ENCODE results near the gene RANBP17.

The RANBP17 gene

DNA sequence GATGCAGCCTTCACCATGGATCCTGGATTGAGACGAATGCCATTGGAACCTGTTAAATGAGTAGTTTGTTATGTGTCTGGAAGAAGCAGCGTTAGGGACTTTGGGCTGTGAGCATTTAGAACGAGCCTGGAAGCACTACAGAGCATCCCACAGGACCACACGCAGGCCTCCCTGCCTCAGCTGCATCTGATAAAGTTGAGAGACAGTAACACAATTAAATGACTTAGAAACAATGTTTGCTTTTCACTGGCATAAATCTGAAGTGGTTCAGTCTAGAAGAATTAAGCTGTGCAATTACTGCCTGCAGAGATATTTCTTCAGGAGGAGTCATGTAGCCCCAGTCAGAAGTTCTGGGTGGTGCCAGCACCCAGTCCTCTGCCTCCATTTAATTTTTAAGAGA lies 437.4 kb downstream of the RANBP17 start:
- no peak for DNase-seq
- Mint-ChIP-seq H3K4me1 (ENCODE audit: low read depth in 2 of 2) (no peaks in the 10 kb centered on the region), H3K27me3 (peaks cover 44 to 48% of the 10 kb centered on the region in 2 donors), H3K27ac (no peak overlapping the region), H3K36me3 (ENCODE audit: insufficient read depth) (no peaks in the 10 kb centered on the region), H3K9me3 (no peaks in the 10 kb centered on the region), H3K4me3 (no peak overlapping the region)
- no peak for ATAC-seq (replicated peaks)

DNA sequence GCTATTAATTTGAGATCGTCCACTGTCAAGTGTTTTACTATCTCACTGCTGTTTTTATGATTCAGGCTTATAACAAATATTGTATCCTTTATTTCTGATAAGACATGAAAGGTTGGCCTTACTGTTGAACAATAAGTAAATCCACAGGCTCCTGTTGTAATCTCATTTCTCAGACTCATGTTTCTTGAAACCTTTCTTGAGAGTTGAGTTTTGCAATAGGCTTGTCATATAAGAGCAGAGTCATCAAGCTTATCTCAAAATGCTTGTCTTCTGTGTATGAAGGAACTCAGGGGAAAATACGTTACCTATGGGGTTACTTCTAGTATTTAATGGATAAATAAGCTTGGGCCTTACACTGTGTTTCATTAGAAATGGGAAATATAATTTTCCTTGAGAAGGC lies 438.0 kb downstream of the RANBP17 start:
- ATAC-seq (replicated peaks), result no peak
- Mint-ChIP-seq H3K4me3 (no peak overlapping the region), H3K27ac (no peak overlapping the region), H3K36me3 (ENCODE audit: insufficient read depth) (no peaks in the 10 kb centered on the region), H3K4me1 (ENCODE audit: low read depth in 2 of 2) (no peaks in the 10 kb centered on the region), H3K27me3 (peaks cover 50 to 54% of the 10 kb centered on the region in 2 donors), H3K9me3 (no peaks in the 10 kb centered on the region)
- no peak for DNase-seq

- Mint-ChIP-seq H3K9me3 (no peaks in the 10 kb centered on the region), H3K27ac (no peak overlapping the region), H3K4me1 (ENCODE audit: low read depth in 2 of 2) (no peaks in the 10 kb centered on the region), H3K4me3 (no peak overlapping the region), H3K36me3 (ENCODE audit: insufficient read depth) (no peaks in the 10 kb centered on the region), H3K27me3 (peaks cover 55 to 59% of the 10 kb centered on the region in 2 donors)
- DNase-seq (no peak), ATAC-seq (replicated peaks) (no peak)
Observed at GRCh38 chr5:171300358-171300757, 438.5 kb downstream of the RANBP17 start.

DNA sequence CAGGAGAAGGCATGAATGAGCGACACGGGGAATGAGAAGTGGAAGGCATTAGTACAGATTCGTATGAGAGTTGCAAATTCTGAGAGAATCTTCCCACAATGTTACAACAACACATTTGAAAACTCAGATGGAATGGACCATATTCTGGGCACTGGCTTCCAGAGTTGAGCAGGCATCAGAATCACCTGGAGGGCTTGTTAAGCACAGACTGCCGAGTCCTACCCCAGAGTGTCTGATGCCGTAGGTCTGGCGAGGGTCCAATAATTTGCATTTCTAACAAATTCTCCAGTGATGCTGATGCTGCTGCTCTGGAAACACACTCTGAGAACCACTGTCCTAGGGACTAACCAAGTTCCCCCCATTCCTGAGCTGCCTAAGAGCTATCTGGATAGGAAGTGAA lies 444.3 kb downstream of the RANBP17 start:
- peaks cover 0 to 2% of the 10 kb centered on the region in 2 donors for H3K9me3 Mint-ChIP-seq
- H3K27me3 Mint-ChIP-seq, result peaks cover 70 to 91% of the 10 kb centered on the region in 2 donors
- no peak overlapping the region for H3K27ac Mint-ChIP-seq
- H3K4me1 Mint-ChIP-seq (ENCODE audit: low read depth in 2 of 2), result peaks cover 9 to 14% of the 10 kb centered on the region in 2 donors
- H3K4me3 Mint-ChIP-seq, result no peak overlapping the region
- DNase-seq, result no peak
- ATAC-seq (replicated peaks), result no peak
- no peaks in the 10 kb centered on the region for H3K36me3 Mint-ChIP-seq (ENCODE audit: insufficient read depth)

- peaks cover 9 to 14% of the 10 kb centered on the region in 2 donors for H3K4me1 Mint-ChIP-seq (ENCODE audit: low read depth in 2 of 2)
- H3K27me3 Mint-ChIP-seq, result peaks cover 66 to 83% of the 10 kb centered on the region in 2 donors
- ATAC-seq (replicated peaks) (peak; percentile 40), DNase-seq (no peak)
- H3K36me3 Mint-ChIP-seq (ENCODE audit: insufficient read depth), result no peaks in the 10 kb centered on the region
- no peak overlapping the region for H3K4me3 Mint-ChIP-seq
- H3K27ac Mint-ChIP-seq, result no peak overlapping the region
- peaks cover 0 to 2% of the 10 kb centered on the region in 2 donors for H3K9me3 Mint-ChIP-seq
Observed at GRCh38 chr5:171306781-171307591, 445.2 kb downstream of the RANBP17 start.

DNA sequence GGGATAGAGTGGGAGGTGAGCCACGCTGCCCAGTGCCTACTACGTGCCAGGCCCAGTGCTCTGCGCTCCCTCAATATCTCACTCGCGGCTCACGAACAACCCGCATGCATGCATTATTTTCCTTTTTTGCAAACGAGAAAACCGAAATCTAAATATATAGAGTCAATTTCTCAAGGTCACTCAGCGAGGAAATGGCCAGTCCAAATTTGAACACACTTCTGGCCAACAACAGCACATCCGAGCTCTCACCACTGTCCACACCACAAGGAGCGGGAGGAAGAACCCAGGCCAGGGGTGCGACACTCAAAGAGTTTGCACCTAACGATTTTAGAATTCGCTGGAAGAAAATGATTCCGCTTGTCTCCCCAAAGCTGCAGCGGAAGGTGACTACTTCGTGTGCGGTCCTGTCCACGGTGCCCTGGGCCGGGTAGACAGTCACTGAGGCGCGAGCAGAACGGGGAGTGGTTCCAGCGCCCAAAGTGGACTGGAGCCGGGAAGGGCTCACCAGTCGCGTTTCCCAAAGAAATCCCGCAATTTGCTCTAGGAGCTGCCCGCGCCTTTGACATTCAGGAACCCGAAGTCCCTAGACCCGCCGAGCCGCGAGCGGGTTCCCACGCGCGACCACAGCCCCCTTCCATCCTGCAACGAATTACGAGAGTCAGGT lies 446.1 kb downstream of the RANBP17 start:
- DNase-seq (no peak), ATAC-seq (replicated peaks) (no peak)
- Mint-ChIP-seq H3K4me3 (no peak overlapping the region), H3K27ac (no peak overlapping the region), H3K36me3 (ENCODE audit: insufficient read depth) (peaks cover 3% of the 10 kb centered on the region), H3K27me3 (peaks cover 62 to 82% of the 10 kb centered on the region in 2 donors), H3K4me1 (ENCODE audit: low read depth in 2 of 2) (peaks cover 12 to 18% of the 10 kb centered on the region in 2 donors), H3K9me3 (peaks cover 0 to 2% of the 10 kb centered on the region in 2 donors)

DNA sequence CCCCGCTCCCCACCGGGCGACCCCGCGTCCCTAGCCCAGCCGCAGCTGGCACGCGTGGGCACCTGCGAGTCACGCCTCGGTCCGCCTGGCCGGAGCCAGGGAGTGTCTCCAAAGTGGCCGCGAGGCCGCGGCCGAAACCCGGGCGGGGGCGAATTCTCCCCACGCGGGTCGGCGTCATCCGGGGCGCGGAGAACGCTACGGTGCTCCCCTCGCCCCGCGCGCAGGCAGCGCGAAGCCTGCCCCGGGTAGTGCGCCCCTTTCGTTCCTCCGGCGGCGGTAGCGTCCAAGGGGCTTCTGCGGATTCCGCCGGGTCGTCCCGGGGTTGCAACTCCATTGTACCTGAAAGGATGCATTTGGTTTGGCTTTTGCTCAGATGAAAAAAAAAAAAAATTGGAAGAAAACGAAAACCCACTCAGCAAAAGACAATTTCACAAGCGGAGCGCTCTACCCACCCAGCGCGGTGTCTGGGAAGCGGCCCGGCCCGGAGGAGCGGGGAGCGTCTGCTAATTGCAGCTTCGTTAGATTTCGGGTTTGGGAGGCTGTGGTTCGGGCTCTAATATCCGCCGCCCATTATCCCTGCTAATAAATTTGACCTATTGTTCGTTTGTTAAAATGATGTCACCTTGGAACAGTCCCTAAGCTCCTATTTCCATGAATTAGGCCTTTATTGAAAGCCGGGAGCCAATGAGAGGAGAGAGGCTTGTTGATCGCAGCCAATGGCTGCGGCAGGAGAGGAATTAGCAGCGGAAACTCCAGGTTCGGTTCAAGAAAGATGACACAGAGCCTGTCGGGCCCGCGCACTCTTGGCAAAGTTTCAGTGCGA lies 446.8 kb downstream of the RANBP17 start, which contains the start of gene TLX3:
TSS of gene TLX3 (plus strand) at position 796 of the 823 bp plus-strand sequence. CDS start 118 bp downstream, outside the sequence.
- ATAC-seq (replicated peaks), result no peak
- H3K36me3 Mint-ChIP-seq (ENCODE audit: insufficient read depth), result peaks cover 6% of the 10 kb centered on the region
- peaks cover 62 to 82% of the 10 kb centered on the region in 2 donors for H3K27me3 Mint-ChIP-seq
- H3K9me3 Mint-ChIP-seq, result peaks cover 0 to 2% of the 10 kb centered on the region in 2 donors
- H3K4me1 Mint-ChIP-seq (ENCODE audit: low read depth in 2 of 2), result peaks cover 15 to 23% of the 10 kb centered on the region in 2 donors
- DNase-seq, result no peak
- peak within 1 kb of the TSS in 1 of 2 donors; percentile 58 for H3K27ac Mint-ChIP-seq
- peak within 1 kb of the TSS in 1 of 2 donors; percentile 66 for H3K4me3 Mint-ChIP-seq

DNA sequence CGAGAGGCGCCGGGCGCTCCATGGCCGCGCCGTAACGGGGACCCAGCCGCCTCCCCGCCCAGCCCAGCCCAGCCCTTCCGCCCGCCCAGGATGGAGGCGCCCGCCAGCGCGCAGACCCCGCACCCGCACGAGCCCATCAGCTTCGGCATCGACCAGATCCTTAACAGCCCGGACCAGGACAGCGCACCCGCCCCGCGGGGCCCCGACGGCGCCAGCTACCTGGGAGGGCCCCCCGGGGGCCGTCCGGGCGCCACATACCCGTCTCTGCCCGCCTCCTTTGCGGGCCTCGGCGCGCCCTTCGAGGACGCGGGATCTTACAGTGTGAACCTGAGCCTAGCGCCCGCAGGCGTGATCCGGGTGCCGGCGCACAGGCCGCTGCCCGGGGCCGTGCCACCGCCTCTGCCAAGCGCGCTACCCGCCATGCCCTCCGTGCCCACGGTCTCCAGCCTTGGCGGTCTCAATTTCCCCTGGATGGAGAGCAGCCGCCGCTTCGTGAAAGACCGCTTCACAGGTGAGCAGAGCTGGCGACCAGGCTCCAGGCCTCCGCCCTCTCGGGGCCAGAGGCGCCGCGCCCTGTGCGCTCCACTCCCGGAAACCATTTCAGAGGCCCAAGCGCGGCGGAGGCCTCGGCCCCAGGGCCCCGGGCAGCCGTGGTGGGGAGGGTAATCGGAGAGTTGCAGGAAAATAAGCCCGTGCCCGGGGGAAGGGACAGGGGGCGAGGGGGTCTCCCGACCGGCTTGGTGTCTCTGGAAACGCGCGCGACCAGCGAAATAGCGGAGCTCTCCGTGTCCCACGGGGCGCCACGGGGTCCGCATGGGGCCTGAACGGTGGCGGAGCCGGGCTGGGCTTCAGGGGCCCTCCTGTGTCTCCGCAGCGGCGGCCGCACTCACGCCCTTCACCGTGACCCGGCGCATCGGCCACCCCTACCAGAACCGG lies 447.7 kb downstream of the RANBP17 start:
- DNase-seq, result no peak
- Mint-ChIP-seq H3K27ac (peak overlapping the region in 1 of 2 donors; percentile 58), H3K4me3 (no peak overlapping the region)

GRCh38 chr5:171310212-171310818 lies 448.5 kb downstream of the RANBP17 start:
- no peak for ATAC-seq (replicated peaks)
- Mint-ChIP-seq H3K4me1 (ENCODE audit: low read depth in 2 of 2) (peaks cover 15 to 25% of the 10 kb centered on the region in 2 donors), H3K36me3 (ENCODE audit: insufficient read depth) (peaks cover 8% of the 10 kb centered on the region), H3K4me3 (peak overlapping the region; percentile 57 to 66), H3K27ac (no peak overlapping the region), H3K27me3 (peaks cover 52 to 82% of the 10 kb centered on the region in 2 donors), H3K9me3 (peaks cover 0 to 2% of the 10 kb centered on the region in 2 donors)
- DNase-seq, result no peak

More for the DNA sequence above, 447.7 kb downstream of the RANBP17 start:
- ATAC-seq (replicated peaks), result no peak
- Mint-ChIP-seq H3K9me3 (peaks cover 0 to 2% of the 10 kb centered on the region in 2 donors), H3K4me1 (ENCODE audit: low read depth in 2 of 2) (peaks cover 15 to 25% of the 10 kb centered on the region in 2 donors), H3K36me3 (ENCODE audit: insufficient read depth) (peaks cover 8% of the 10 kb centered on the region), H3K27me3 (peaks cover 60 to 82% of the 10 kb centered on the region in 2 donors)

DNA sequence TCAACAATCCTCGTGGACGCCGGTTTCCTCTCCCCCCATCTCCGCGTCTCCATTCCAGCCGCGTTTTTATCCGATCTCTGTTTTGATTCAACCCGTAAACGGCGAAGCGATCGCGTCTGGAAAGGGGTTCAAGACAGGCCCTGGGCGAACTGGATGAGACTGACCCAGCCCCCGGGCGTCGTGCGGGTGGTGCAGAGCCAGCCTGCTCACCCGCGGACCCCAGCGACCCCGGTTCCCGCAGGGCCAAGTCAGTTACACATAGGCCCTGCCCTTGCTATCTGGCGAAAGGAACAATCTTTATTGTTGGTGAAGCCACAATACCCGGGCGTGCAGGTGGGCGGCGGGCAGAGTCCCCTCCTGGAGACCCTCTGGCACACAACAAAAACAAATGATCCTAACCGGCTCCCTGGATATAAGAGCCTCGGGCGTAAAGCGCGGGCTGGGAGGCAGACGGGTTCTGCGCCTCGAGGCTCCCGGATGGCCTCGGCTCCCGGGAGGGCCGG lies 449.1 kb downstream of the RANBP17 start:
- Mint-ChIP-seq H3K27me3 (peaks cover 47 to 82% of the 10 kb centered on the region in 2 donors), H3K9me3 (peaks cover 0 to 2% of the 10 kb centered on the region in 2 donors), H3K4me3 (peak overlapping the region; percentile 57 to 66), H3K27ac (no peak overlapping the region), H3K36me3 (ENCODE audit: insufficient read depth) (peaks cover 8% of the 10 kb centered on the region), H3K4me1 (ENCODE audit: low read depth in 2 of 2) (peaks cover 16 to 26% of the 10 kb centered on the region in 2 donors)
- no peak for ATAC-seq (replicated peaks)
- no peak for DNase-seq

GRCh38 chr5:171311322-171312077 lies 449.7 kb downstream of the RANBP17 start:
- Mint-ChIP-seq H3K9me3 (peaks cover 0 to 2% of the 10 kb centered on the region in 2 donors), H3K27me3 (peaks cover 41 to 82% of the 10 kb centered on the region in 2 donors)
- ATAC-seq (replicated peaks), result no peak

More at GRCh38 chr5:171311322-171312077, 449.7 kb downstream of the RANBP17 start:
- H3K4me1 Mint-ChIP-seq (ENCODE audit: low read depth in 2 of 2), result peaks cover 20 to 26% of the 10 kb centered on the region in 2 donors
- H3K27ac Mint-ChIP-seq, result no peak overlapping the region
- peak overlapping the region; percentile 47 to 60 for H3K4me3 Mint-ChIP-seq
- DNase-seq, result no peak
- H3K36me3 Mint-ChIP-seq (ENCODE audit: insufficient read depth), result peaks cover 8% of the 10 kb centered on the region

All from effector memory CD8-positive, alpha-beta T cell (primary cell).